WTC11 (cell line): Measurements from ENCODE around the gene UCHL5. TPM values are rescaled to one million over a fixed set of nuclear protein-coding genes. Genes with fewer than 3 reads are reported as not detected.

Experiments
- ATAC-seq: fragments of 200-7000 bp; cut with Tn5 transposase; 2 replicates; pipeline ENCODE4 v1.10.0; 2021; ENCODE audit warnings: mild to moderate bottlenecking, moderate library complexity
- CTCF ChIA-PET: fragments of 300-600 bp; sonication (Branson Sonifier 250); formaldehyde crosslinking; loops from one replicate; lab custom pipeline; 2021; ENCODE audit warnings: antibody characterized with exemption; lab: Charles Lee
- POLR2A ChIA-PET: fragments of 350-600 bp; sonication (Branson Sonifier 250); formaldehyde crosslinking; loops from one replicate; lab custom pipeline; 2021; ENCODE audit warnings: antibody characterized with exemption; lab: Charles Lee
- DNase-seq: peaks from one replicate; pipeline ENCODE4 v3.0.0; 2021; ENCODE audit warnings: low spot score
- H3K27ac Mint-ChIP-seq: 2 replicates; pipeline ENCODE4 v1.8.0; 2021; ENCODE audit warnings: mixed read lengths
- H3K27me3 Mint-ChIP-seq: 2 replicates; pipeline ENCODE4 v1.8.0; 2021; ENCODE audit warnings: low read depth, mild to moderate bottlenecking, moderate library complexity, mixed read lengths
- H3K36me3 Mint-ChIP-seq: 2 replicates; pipeline ENCODE4 v1.8.0; 2021; ENCODE audit warnings: mixed read lengths
- H3K4me1 Mint-ChIP-seq: 2 replicates; pipeline ENCODE4 v1.8.0; 2022; ENCODE audit warnings: mixed read lengths
- H3K4me3 Mint-ChIP-seq: 2 replicates; pipeline ENCODE4 v1.8.0; 2021; ENCODE audit warnings: mild to moderate bottlenecking, moderate library complexity, mixed read lengths
- H3K9me3 Mint-ChIP-seq: 2 replicates; pipeline ENCODE4 v1.8.0; 2021; ENCODE audit warnings: mixed read lengths
- ARID4B ChIP-seq: sonication (generic); formaldehyde crosslinking; IDR thresholded peaks from 2 replicates; pipeline ENCODE4 v1.8.0; 2023; ENCODE audit warnings: missing genetic modification reagents, mild to moderate bottlenecking, borderline replicate concordance
- E2F4 ChIP-seq: sonication (generic); formaldehyde crosslinking; IDR thresholded peaks from 2 replicates; pipeline ENCODE4 v1.8.1; 2022; ENCODE audit warnings: low read depth, mild to moderate bottlenecking, moderate library complexity, missing genetic modification reagents, borderline replicate concordance
- ETV6 ChIP-seq: sonication (generic); formaldehyde crosslinking; IDR thresholded peaks from 2 replicates; pipeline ENCODE4 v1.8.1; 2022; ENCODE audit warnings: mild to moderate bottlenecking, missing genetic modification reagents
- FOXP4 ChIP-seq: sonication (generic); formaldehyde crosslinking; IDR thresholded peaks from 2 replicates; pipeline ENCODE4 v1.8.0; 2022; ENCODE audit warnings: mild to moderate bottlenecking, missing genetic modification reagents
- GABPB1 ChIP-seq: sonication (generic); formaldehyde crosslinking; IDR thresholded peaks from 2 replicates; pipeline ENCODE4 v1.8.1; 2023; ENCODE audit warnings: mild to moderate bottlenecking, missing genetic modification reagents
- HMGXB4 ChIP-seq: sonication (generic); formaldehyde crosslinking; IDR thresholded peaks from 2 replicates; pipeline ENCODE4 v1.8.1; 2023; ENCODE audit warnings: mild to moderate bottlenecking, moderate library complexity, missing genetic modification reagents
- IRF1 ChIP-seq: sonication (generic); formaldehyde crosslinking; IDR thresholded peaks from 2 replicates; pipeline ENCODE4 v1.8.0; 2023; ENCODE audit warnings: missing genetic modification reagents
- MLX ChIP-seq: sonication (generic); formaldehyde crosslinking; IDR thresholded peaks from 2 replicates; pipeline ENCODE4 v1.8.1; 2023; ENCODE audit warnings: mild to moderate bottlenecking, missing genetic modification reagents, moderate library complexity
- NR2C2 ChIP-seq: sonication (generic); formaldehyde crosslinking; IDR thresholded peaks from 2 replicates; pipeline ENCODE4 v1.8.0; 2022; ENCODE audit warnings: mild to moderate bottlenecking, missing genetic modification reagents
- PREB ChIP-seq: sonication (generic); formaldehyde crosslinking; IDR thresholded peaks from 2 replicates; pipeline ENCODE4 v1.8.1; 2022; ENCODE audit warnings: mild to moderate bottlenecking, missing genetic modification reagents, moderate library complexity, borderline replicate concordance
- SMAD3 ChIP-seq: sonication (generic); formaldehyde crosslinking; IDR thresholded peaks from 2 replicates; pipeline ENCODE4 v1.8.0; 2022; ENCODE audit warnings: missing genetic modification reagents, mild to moderate bottlenecking, borderline replicate concordance
- USF1 ChIP-seq: sonication (generic); formaldehyde crosslinking; IDR thresholded peaks from 2 replicates; pipeline ENCODE4 v1.8.0; 2022; ENCODE audit warnings: mild to moderate bottlenecking, missing genetic modification reagents
- USF2 ChIP-seq: sonication (generic); formaldehyde crosslinking; IDR thresholded peaks from 2 replicates; pipeline ENCODE4 v1.8.1; 2023; ENCODE audit warnings: mild to moderate bottlenecking, missing genetic modification reagents, moderate library complexity
- ZNF416 ChIP-seq: fragments of 250-450 bp; sonication (Bioruptor Pico); IDR thresholded peaks from 2 replicates; pipeline ENCODE4 v1.9.0; 2021; ENCODE audit warnings: mild to moderate bottlenecking, inconsistent platforms
- ZNF532 ChIP-seq: fragments of 250-450 bp; sonication (Bioruptor Pico); IDR thresholded peaks from 2 replicates; pipeline ENCODE4 v1.9.0; 2021; ENCODE audit warnings: mild to moderate bottlenecking, borderline replicate concordance
- ZNF671 ChIP-seq: fragments of 250-450 bp; sonication (Bioruptor Pico); IDR thresholded peaks from 2 replicates; pipeline ENCODE4 v1.8.0; 2021; ENCODE audit warnings: mild to moderate bottlenecking
- total RNA-seq: library from RNA; stranded (reverse); gene quantifications from 3 replicates; pipeline ENCODE4 v1.2.3, GENCODE V29; 2021

Gene UCHL5
- total RNA-seq, 1 experiment from 2014 or later, result 41.5 TPM

GRCh38 chr1:192967211-192967877 is 91.8 kb downstream of the UCHL5 start:
- no peak overlapping the region for H3K4me3 Mint-ChIP-seq
- no peak overlapping the region for H3K27ac Mint-ChIP-seq
- H3K9me3 Mint-ChIP-seq, result no peaks in the 10 kb centered on the region
- no peak for TF ChIP-seq ZNF671
- TF ChIP-seq SMAD3, result no peak
- no peak for TF ChIP-seq ZNF532 (CRISPR knock-in tag)
- no peak for TF ChIP-seq IRF1 (CRISPR knock-in tag)
- no peak for TF ChIP-seq ETV6
- no peak for TF ChIP-seq HMGXB4 (CRISPR knock-in tag)
- TF ChIP-seq E2F4, result no peak
- no peak for TF ChIP-seq ZNF416 (CRISPR knock-in tag)
- no peak for TF ChIP-seq USF1 (CRISPR knock-in tag)
- TF ChIP-seq GABPB1 (CRISPR knock-in tag), result no peak
- TF ChIP-seq USF2, result no peak
- TF ChIP-seq, all 79 proteins: peak for 0
- Mint-ChIP-seq H3K27me3 (no peaks in the 10 kb centered on the region), H3K36me3 (no peaks in the 10 kb centered on the region), H3K4me1 (0 out of 2 replicates have a peak, but pooled peaks cover 2% of the 10 kb centered on the region)
- DNase-seq, result no peak
- ChIA-PET CTCF (no interaction called here), POLR2A (no interaction called here)
- no peak for ATAC-seq

- POLR2A ChIA-PET, result no interaction called here
- CTCF ChIA-PET, result no interaction called here
- Mint-ChIP-seq H3K4me1 (0 out of 2 replicates have a peak, but pooled peaks cover 2% of the 10 kb centered on the region), H3K27me3 (no peaks in the 10 kb centered on the region), H3K9me3 (no peaks in the 10 kb centered on the region), H3K36me3 (no peaks in the 10 kb centered on the region), H3K4me3 (no peak overlapping the region), H3K27ac (no peak overlapping the region)
- no peak for DNase-seq
- no peak for ATAC-seq
- TF ChIP-seq PREB (CRISPR knock-in tag) (no peak), FOXP4 (no peak), MLX (CRISPR knock-in tag) (no peak), NR2C2 (CRISPR knock-in tag) (no peak), ARID4B (CRISPR knock-in tag) (no peak)
Observed at GRCh38 chr1:192966073-192966472, 93.1 kb downstream of the UCHL5 start.
